GM18526 (cell line): ENCODE measurements around the gene B2M.

Experiments used
- POLR2A ChIP-seq: IDR thresholded peaks from 3 replicates; pipeline ENCODE4 v1.6.1; 2011; ENCODE audit not compliant: insufficient read length; ENCODE audit errors: extremely low read depth

Gene B2M

DNA sequence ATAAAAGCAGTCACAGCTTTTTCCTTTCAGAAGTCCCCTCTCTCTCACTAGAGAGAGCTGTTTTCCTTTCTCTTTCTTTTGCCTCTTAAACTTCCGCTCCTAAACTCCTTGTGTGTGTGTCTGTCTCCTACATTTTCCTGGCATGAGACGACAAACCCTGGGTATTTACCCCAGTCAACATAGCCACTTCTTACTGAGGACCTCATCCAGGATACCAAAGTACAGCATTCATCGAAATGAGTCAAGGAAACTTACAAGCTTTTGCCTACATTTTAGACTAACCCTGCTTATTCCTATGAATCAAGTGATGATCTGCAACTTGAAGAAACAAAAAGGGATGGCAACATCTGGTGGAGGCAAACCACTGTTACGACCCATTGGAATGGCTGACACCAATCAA lies 16.9 kb upstream of the B2M start:
- TF ChIP-seq POLR2A, result no peak

DNA sequence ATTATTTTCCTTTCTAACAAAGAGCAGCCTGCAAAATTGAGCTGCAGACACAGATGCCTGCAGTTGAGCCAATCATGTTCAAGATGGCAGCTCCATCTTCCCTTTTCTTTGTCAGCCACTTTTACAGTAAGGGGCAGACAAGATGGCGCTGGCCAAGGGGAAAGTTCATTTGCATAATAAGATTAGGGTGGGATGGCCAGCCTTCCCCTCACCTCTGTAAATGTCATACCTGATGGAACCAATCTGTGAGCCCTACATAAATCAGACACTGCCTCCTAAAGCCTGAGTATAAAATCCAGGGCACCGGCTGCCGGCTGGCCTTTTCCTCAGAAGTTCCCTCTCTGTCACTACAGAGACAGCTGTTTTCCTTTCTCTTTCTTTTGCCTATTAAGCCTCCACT lies 16.0 kb upstream of the B2M start:
- no peak for TF ChIP-seq POLR2A

- no peak for TF ChIP-seq POLR2A
These were observed 14.3 kb upstream of the B2M start for GRCh38 chr15:44697014-44697413.

DNA sequence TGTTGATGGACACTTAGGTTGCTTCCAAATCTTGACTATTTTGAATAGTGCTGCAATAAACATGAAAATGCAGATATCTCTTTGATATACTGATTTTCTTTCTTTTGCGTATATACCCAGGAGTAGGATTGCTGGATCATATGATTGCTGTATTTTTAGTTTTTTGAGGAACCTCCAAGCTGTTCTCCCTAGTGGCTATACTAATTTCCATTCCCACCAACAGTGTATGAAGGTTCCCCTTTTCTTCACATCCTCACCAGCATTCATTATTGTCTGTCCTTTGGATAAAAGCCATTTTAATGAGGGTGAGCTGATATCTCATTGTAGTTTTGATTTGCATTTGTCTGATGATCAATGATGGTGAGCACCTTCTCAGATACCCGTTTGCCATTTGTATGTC lies 12.7 kb upstream of the B2M start:
- TF ChIP-seq POLR2A, result no peak

DNA sequence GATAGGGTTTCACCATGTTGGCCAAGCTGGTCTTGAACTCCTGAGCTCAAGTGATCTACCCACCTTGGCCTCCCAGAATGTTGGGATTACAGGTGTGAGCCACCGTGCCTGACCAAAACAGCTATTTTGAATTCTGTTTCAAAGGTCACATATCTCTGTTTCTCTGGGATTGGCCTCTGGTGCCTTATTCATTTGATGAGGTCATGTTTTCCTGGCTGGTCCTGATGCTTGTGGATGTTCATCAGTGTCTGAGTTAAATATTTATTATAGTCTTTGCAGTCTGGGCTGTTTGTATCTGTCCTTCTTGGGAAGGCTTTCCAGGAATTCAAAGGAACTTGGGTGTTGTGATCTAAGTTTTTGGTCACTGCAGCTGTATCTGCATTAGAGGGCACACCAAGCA lies 5.3 kb upstream of the B2M start:
- TF ChIP-seq POLR2A, result no peak

DNA sequence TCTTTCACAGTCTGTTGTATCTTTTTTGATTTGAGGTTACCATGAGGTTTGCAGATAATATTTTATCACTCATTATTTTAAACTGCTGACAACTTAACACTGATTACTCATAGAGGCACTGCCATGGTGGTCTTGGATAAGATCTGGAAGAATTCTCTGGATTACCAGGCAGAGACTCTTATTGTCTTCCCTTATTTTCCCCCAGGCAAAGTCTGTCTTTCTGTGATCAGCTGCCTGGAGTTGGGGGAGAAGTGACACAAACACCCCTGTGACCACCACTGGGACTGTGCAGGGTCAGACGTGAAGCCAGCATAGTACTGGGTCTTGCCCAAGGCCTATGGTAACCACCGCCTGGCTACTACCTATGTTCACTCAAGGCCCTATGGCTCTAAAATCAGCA lies 4.9 kb upstream of the B2M start:
- TF ChIP-seq POLR2A, result no peak

DNA sequence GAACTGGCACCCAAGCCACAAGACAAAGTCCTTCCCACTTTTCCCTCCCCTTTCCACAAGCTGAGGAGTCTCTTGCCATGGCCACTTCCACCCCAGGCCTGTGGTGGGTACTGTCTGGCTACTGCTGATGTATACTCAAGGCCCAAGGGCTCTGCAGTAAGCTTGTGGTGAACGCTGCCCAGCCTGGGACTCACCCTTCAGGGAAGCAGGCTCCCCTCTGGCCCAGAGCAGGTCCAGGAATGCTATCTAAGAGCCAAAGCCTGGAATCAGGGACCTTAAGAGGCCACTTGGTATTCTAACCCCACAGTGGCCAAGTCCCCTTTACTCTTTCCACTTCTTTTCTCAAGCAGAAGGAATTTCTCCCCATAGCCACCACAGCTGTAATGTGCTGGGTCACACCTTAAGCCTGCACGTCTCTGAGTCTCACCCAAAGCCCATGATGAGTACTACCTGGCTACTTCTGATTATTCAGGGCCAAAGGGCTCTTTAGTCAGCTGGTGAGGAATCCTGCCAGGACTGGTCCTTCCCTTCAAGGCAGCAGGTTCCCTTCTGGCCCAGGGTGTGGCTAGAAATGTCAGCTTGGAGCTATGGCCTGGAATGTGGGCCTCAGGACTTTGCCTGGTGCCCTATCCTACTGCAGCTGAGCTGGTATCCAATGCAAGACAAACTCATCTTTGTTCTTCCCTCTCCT lies 4.2 kb upstream of the B2M start:
- TF ChIP-seq POLR2A, result no peak

GRCh38 chr15:44710236-44711095 lies 851 bp upstream of the B2M start:
- peak; percentile 34 for TF ChIP-seq POLR2A

DNA sequence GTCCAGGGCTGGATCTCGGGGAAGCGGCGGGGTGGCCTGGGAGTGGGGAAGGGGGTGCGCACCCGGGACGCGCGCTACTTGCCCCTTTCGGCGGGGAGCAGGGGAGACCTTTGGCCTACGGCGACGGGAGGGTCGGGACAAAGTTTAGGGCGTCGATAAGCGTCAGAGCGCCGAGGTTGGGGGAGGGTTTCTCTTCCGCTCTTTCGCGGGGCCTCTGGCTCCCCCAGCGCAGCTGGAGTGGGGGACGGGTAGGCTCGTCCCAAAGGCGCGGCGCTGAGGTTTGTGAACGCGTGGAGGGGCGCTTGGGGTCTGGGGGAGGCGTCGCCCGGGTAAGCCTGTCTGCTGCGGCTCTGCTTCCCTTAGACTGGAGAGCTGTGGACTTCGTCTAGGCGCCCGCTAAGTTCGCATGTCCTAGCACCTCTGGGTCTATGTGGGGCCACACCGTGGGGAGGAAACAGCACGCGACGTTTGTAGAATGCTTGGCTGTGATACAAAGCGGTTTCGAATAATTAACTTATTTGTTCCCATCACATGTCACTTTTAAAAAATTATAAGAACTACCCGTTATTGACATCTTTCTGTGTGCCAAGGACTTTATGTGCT lies 527 bp downstream of the B2M start:
- no peak for TF ChIP-seq POLR2A

- peak; percentile 35 for TF ChIP-seq POLR2A
These were observed 1.2 kb downstream of the B2M start for GRCh38 chr15:44712346-44713005.

GRCh38 chr15:44713006-44713966 lies 2.0 kb downstream of the B2M start:
- no peak for TF ChIP-seq POLR2A

DNA sequence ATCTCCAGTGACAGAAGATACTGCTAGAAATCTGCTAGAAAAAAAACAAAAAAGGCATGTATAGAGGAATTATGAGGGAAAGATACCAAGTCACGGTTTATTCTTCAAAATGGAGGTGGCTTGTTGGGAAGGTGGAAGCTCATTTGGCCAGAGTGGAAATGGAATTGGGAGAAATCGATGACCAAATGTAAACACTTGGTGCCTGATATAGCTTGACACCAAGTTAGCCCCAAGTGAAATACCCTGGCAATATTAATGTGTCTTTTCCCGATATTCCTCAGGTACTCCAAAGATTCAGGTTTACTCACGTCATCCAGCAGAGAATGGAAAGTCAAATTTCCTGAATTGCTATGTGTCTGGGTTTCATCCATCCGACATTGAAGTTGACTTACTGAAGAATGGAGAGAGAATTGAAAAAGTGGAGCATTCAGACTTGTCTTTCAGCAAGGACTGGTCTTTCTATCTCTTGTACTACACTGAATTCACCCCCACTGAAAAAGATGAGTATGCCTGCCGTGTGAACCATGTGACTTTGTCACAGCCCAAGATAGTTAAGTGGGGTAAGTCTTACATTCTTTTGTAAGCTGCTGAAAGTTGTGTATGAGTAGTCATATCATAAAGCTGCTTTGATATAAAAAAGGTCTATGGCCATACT lies 4.0 kb downstream of the B2M start:
- no peak for TF ChIP-seq POLR2A

DNA sequence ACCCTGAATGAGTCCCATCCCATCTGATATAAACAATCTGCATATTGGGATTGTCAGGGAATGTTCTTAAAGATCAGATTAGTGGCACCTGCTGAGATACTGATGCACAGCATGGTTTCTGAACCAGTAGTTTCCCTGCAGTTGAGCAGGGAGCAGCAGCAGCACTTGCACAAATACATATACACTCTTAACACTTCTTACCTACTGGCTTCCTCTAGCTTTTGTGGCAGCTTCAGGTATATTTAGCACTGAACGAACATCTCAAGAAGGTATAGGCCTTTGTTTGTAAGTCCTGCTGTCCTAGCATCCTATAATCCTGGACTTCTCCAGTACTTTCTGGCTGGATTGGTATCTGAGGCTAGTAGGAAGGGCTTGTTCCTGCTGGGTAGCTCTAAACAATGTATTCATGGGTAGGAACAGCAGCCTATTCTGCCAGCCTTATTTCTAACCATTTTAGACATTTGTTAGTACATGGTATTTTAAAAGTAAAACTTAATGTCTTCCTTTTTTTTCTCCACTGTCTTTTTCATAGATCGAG lies 4.5 kb downstream of the B2M start:
- TF ChIP-seq POLR2A, result no peak
